Keratinocyte (primary cell): ENCODE measurements around the gene MRPS18B. TPM values are rescaled to one million over a fixed set of nuclear protein-coding genes. Genes with fewer than 3 reads are reported as not detected.

Source experiments
- DNase-seq: peaks from one replicate; pipeline ENCODE4 v3.0.0-alpha.2; 2011; ENCODE audit warnings: low read depth, missing footprints, low spot score
- FAIRE-seq: peaks from 2 replicates; lab custom pipeline; 2011; peaks lifted over from hg19 to GRCh38; lab: Jason Lieb, UNC
- H2AFZ ChIP-seq: 2 replicates; pipeline ENCODE4 v1.6.0; 2012; ENCODE audit warnings: low read length, control low read depth, inconsistent platforms; ENCODE audit not compliant: control insufficient read depth
- H3K27ac ChIP-seq: 2 replicates; pipeline ENCODE4 v1.5.1; 2011; ENCODE audit warnings: low read length; ENCODE audit not compliant: control insufficient read depth, insufficient read depth
- H3K27me3 ChIP-seq: 3 replicates; pipeline ENCODE4 v1.6.0; 2011; ENCODE audit warnings: low read length; ENCODE audit not compliant: control insufficient read depth, insufficient read depth; ENCODE audit errors: extremely low read depth
- H3K36me3 ChIP-seq, 2 experiments: 2 replicates in 1 of 2; 3 replicates in 1 of 2; pipeline ENCODE4 v1.5.1; 2011; ENCODE audit warnings: low read length in 2 of 2, mild to moderate bottlenecking in 1 of 2; ENCODE audit not compliant: control insufficient read depth in 2 of 2, insufficient read depth in 2 of 2; ENCODE audit errors: extremely low read depth in 1 of 2
- H3K4me1 ChIP-seq: 3 replicates; pipeline ENCODE4 v1.5.1; 2011; ENCODE audit warnings: low read length; ENCODE audit not compliant: control insufficient read depth, insufficient read depth; ENCODE audit errors: extremely low read depth
- H3K4me2 ChIP-seq: 3 replicates; pipeline ENCODE4 v1.6.0; 2011; ENCODE audit warnings: low read depth, low read length; ENCODE audit not compliant: control insufficient read depth, insufficient read depth; ENCODE audit errors: extremely low read depth
- H3K4me3 ChIP-seq, 3 experiments: fragments of 200-600 bp in 1 of 3; sonication (generic) in 1 of 3; 2 replicates in 2 of 3; 3 replicates in 1 of 3; pipeline ENCODE4 v1.5.1; 2011 to 2016; ENCODE audit warnings: low read length in 3 of 3, mild to moderate bottlenecking in 3 of 3, control low read depth in 2 of 3, inconsistent platforms in 1 of 3, low read depth in 1 of 3, mixed read lengths in 1 of 3, mixed run types in 1 of 3, moderate library complexity in 1 of 3; ENCODE audit not compliant: control insufficient read depth in 2 of 3, insufficient read depth in 2 of 3; ENCODE audit errors: extremely low read depth in 1 of 3
- H3K79me2 ChIP-seq: 2 replicates; pipeline ENCODE4 v1.6.0; 2012; ENCODE audit warnings: low read length; ENCODE audit not compliant: control insufficient read depth, insufficient read depth
- H3K9ac ChIP-seq: 3 replicates; pipeline ENCODE4 v1.6.0; 2011; ENCODE audit warnings: low read length; ENCODE audit not compliant: control insufficient read depth, insufficient read depth; ENCODE audit errors: extremely low read depth
- H3K9me1 ChIP-seq: 3 replicates; pipeline ENCODE4 v1.6.0; 2011; ENCODE audit warnings: low read length; ENCODE audit not compliant: control insufficient read depth, insufficient read depth; ENCODE audit errors: extremely low read depth
- H3K9me3 ChIP-seq: 2 replicates; pipeline ENCODE4 v1.5.1; 2012; ENCODE audit warnings: low read depth, low read length; ENCODE audit not compliant: control insufficient read depth
- H4K20me1 ChIP-seq: 3 replicates; pipeline ENCODE4 v1.6.0; 2011; ENCODE audit warnings: low read length; ENCODE audit not compliant: control insufficient read depth, insufficient read depth; ENCODE audit errors: extremely low read depth
- EZH2 ChIP-seq: IDR thresholded peaks from one replicate; pipeline ENCODE4 v1.6.1; 2012; ENCODE audit warnings: inconsistent platforms, mild to moderate bottlenecking, low read length, moderate library complexity
- dilution Hi-C: fragments of 300-500 bp; cut with MboI; formaldehyde crosslinking; loops from one replicate; pipeline ENCODE4 v1.7.0; 2020; ENCODE audit warnings: low sequenced_read_pairs; ENCODE audit not compliant: extremely low pct_ligation_motif_present
- polyA plus RNA-seq, 5 experiments: library from polyadenylated mRNA; depleted of rRNA in 3 of 5; stranded (reverse) in 3 of 5; stranded (forward) in 1 of 5; unstranded in 1 of 5; fragments of >200 nt; gene quantifications; 1 replicate in 1 of 5; 2 replicates in 3 of 5; 3 replicates in 1 of 5; pipeline versions ENCODE4 v1.2.1 to v1.2.3, GENCODE V29; 2011 to 2012; ENCODE audit warnings: missing spikeins in 2 of 5, low read depth in 1 of 5, low replicate concordance in 1 of 5
- TF ChIP-seq, protein P1 (sequence below), 3 experiments: IDR thresholded peaks in 1 of 3; conservative IDR thresholded peaks in 1 of 3; optimal IDR thresholded peaks in 1 of 3; 2 replicates in 2 of 3; 3 replicates in 1 of 3; pipeline versions ENCODE3 to v1.5.1; 2011; ENCODE audit warnings: low read length in 3 of 3, mild to moderate bottlenecking in 3 of 3, moderate library complexity in 2 of 3, control low read depth in 1 of 3, inconsistent platforms in 1 of 3; ENCODE audit not compliant: insufficient read depth in 2 of 3; ENCODE audit errors: extremely low read depth in 1 of 3

Gene MRPS18B
- polyA plus RNA-seq, 1 donor (not counting 4 experiments of a cell fraction or from before 2014, with no cell fraction given): 55.0 TPM

DNA sequence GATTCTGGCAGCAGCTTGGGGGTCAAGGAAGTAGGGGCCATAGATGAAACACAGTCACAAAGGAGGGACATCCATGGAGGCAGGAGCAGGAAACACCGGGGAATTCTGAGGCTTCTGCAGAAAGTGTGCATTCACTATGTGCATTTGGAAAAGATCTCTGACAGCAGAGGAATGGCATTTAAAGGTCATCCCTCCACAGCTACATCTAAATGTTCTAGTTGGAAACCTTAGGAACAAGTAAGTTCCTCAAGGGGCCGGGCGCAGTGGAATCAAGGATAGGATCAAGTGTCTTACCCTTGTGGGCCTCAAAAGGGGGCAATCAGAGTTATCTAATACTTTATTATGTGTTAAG, 38.1 kb downstream of the MRPS18B start:
- Histone ChIP-seq H3K9ac (no peak overlapping the region), H3K27me3 (no peaks in the 10 kb centered on the region), H3K27ac (no peak overlapping the region), H2AFZ (no peak overlapping the region), H3K4me3 (no peak overlapping the region), H3K9me1 (no peaks in the 10 kb centered on the region), H4K20me1 (no peaks in the 10 kb centered on the region), H3K4me1 (no peaks in the 10 kb centered on the region), H3K79me2 (no peaks in the 10 kb centered on the region), H3K9me3 (no peaks in the 10 kb centered on the region), H3K4me2 (no peak overlapping the region), H3K36me3 (peaks cover 50 to 61% of the 10 kb centered on the region in 2 experiments)
- TF ChIP-seq EZH2: no peak
- TF ChIP-seq, protein P1, sequence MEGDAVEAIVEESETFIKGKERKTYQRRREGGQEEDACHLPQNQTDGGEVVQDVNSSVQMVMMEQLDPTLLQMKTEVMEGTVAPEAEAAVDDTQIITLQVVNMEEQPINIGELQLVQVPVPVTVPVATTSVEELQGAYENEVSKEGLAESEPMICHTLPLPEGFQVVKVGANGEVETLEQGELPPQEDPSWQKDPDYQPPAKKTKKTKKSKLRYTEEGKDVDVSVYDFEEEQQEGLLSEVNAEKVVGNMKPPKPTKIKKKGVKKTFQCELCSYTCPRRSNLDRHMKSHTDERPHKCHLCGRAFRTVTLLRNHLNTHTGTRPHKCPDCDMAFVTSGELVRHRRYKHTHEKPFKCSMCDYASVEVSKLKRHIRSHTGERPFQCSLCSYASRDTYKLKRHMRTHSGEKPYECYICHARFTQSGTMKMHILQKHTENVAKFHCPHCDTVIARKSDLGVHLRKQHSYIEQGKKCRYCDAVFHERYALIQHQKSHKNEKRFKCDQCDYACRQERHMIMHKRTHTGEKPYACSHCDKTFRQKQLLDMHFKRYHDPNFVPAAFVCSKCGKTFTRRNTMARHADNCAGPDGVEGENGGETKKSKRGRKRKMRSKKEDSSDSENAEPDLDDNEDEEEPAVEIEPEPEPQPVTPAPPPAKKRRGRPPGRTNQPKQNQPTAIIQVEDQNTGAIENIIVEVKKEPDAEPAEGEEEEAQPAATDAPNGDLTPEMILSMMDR (optimal IDR thresholded peaks at IDR 0.05 in 1 of 3, IDR thresholded peaks at IDR 0.05 in 1 of 3, conservative IDR thresholded peaks at IDR 0.05 in 1 of 3; ENCODE audit: extremely low read depth in 1 of 3, insufficient read depth in 2 of 3, low read length in 3 of 3): no peak
- FAIRE-seq (no peak), DNase-seq (no peak)
- dilution Hi-C loops: no loop called here

DNA sequence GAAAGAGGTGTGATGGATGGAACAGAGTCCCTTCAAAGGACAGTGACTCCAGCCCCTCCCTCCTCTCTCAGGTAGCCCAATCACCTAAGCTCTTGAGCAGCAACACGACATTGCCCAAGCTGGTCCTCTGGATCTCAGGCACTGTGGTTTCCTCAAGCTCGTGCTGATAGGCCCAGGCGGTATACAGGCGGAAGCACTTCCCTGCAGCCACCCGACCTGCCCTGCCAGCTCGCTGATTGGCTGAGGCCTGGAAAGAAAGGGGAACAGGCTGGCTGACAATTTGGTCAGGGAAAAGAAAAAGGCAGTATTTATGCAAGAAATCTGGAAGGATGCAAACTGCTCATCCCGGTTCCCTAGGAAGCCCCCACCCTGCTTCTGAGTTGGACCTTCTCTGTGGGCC, 38.9 kb downstream of the MRPS18B start:
- H3K4me3 ChIP-seq: no peak overlapping the region
- TF ChIP-seq EZH2: no peak
- TF ChIP-seq, protein P1 (optimal IDR thresholded peaks at IDR 0.05 in 1 of 3, IDR thresholded peaks at IDR 0.05 in 1 of 3, conservative IDR thresholded peaks at IDR 0.05 in 1 of 3; ENCODE audit: extremely low read depth in 1 of 3, insufficient read depth in 2 of 3, low read length in 3 of 3): no peak
- no peaks in the 10 kb centered on the region for H3K4me1 ChIP-seq
- H3K36me3 ChIP-seq: peaks cover 49 to 58% of the 10 kb centered on the region in 2 experiments
- H2AFZ ChIP-seq: no peak overlapping the region
- H3K79me2 ChIP-seq: no peaks in the 10 kb centered on the region
- H3K4me2 ChIP-seq: no peak overlapping the region
- no peak overlapping the region for H3K27ac ChIP-seq
- no peak overlapping the region for H3K9ac ChIP-seq
- no peaks in the 10 kb centered on the region for H4K20me1 ChIP-seq
- DNase-seq (no peak), FAIRE-seq (no peak)
- dilution Hi-C loops: no loop called here
- H3K9me3 ChIP-seq: no peaks in the 10 kb centered on the region
- H3K27me3 ChIP-seq: no peaks in the 10 kb centered on the region
- no peaks in the 10 kb centered on the region for H3K9me1 ChIP-seq
